SK-MEL-5 (cell line): ENCODE data around the gene BRPF3. TPM values are rescaled to one million over a fixed set of nuclear protein-coding genes. Genes with fewer than 3 reads are reported as not detected.

Experiments used
- DNase-seq: peaks from one replicate; pipeline ENCODE4 v3.0.0-alpha.2; 2016; ENCODE audit warnings: low read depth, low spot score
- in situ Hi-C: cut with HindIII; loops from 2 replicates; pipeline ENCODE4 v1.10.0; 2016; ENCODE audit warnings: low sequenced_read_pairs, high pct_unique_total_duplicates, low pct_unique_long_range_greater_than_20kb
- total RNA-seq: library from RNA; depleted of rRNA; stranded (reverse); fragments of >200 nt; shearing (Covaris generic); gene quantifications from 2 replicates; pipeline ENCODE4 v1.2.3, GENCODE V29; 2014

The BRPF3 gene
- total RNA-seq, 1 experiment from 2014 or later, result 5.3 TPM

DNA sequence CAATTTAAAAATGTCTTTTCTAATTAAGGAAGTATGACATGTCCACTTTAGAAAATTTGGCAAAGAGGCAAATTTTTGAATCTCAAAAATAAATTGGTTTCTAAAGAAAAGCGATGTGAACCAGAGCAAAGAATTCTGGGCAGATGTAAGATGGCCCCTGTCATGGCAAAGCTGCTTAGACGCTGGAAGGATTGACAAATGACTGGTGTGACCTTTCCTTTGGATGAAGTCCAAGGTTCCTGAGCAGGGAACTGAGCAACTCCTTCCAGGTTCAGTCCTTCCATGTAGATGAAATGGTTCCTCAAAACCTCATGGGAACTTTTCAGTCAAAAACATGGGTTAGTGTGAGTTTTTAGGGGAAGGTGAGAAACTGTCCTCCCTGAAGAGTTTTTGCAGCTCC lies 25.1 kb downstream of the BRPF3 start:
- in situ Hi-C loops, result no loop called here
- no peak for DNase-seq

DNA sequence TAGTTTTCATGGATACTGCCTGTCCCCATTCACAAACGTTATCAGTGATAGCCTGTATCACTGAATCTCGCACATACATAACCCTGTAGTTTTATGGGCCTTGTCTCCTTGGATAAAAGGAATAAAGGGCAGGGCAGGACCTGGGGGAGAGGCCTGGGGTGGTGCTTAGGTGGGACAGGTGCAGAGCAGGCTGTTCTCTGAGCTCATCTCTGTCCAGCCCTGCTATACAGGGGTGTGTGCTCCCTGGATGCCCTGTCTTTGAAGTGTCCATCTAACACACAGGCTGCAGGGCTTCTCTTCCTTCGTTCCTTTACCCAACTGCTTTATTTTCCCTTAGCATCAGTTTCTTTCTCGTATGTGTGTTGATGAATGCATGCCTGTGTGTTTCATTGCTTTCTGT lies 26.4 kb downstream of the BRPF3 start:
- no peak for DNase-seq
- in situ Hi-C loops, result no loop called here

GRCh38 chr6:36223706-36224105 lies 27.2 kb downstream of the BRPF3 start:
- no peak for DNase-seq
- in situ Hi-C loops, result no loop called here

- in situ Hi-C loops, result no loop called here
Observed at GRCh38 chr6:36224918-36225461, 28.4 kb downstream of the BRPF3 start.

GRCh38 chr6:36226438-36227047 lies 30.0 kb downstream of the BRPF3 start:
- in situ Hi-C loops, result no loop called here
- DNase-seq, result no peak

More at GRCh38 chr6:36224918-36225461, 28.4 kb downstream of the BRPF3 start:
- no peak for DNase-seq

DNA sequence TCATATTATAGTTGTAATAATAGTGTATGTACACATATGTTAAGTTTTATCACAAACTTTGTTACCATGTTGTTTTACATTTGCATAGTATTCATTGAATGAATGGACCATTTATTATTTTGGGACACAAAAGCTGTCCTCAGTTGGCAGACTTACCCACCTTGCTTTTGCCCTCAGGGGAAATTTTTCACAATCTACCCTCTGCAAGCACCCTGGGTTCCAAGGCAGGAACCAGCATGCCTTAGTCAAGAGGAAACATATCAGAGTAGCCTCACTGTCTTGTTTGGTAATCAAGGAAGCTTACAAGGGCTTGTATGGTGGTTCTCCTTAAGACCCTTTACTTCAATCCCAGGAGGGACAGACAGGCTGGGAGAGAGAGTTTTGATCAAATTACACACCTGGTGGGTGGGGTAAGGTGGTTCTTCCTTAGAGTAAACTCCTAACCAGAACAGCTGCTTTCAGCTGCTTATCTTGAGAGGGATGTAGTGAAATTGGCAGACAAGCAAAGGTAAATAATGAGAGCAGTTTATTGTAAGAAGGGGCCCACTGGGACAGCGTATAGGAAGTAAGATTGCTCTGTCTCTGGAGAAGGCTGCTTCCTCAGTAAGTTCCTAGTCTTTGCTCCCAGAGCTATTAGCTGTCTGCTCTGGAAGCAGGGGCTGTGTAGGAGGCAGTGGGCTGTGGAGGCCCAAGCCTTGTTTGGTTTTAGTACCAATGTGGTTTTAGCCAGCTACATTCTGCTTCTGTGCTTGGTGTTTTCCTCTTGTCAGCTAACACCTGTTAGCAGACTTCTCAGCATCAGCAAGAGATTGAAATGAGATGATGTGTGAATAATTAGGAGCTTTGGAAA lies 31.1 kb downstream of the BRPF3 start:
- in situ Hi-C loops, result no loop called here
- DNase-seq, result no peak

- in situ Hi-C loops, result no loop called here
- no peak for DNase-seq
Observed at GRCh38 chr6:36229223-36229622, 32.7 kb downstream of the BRPF3 start.

DNA sequence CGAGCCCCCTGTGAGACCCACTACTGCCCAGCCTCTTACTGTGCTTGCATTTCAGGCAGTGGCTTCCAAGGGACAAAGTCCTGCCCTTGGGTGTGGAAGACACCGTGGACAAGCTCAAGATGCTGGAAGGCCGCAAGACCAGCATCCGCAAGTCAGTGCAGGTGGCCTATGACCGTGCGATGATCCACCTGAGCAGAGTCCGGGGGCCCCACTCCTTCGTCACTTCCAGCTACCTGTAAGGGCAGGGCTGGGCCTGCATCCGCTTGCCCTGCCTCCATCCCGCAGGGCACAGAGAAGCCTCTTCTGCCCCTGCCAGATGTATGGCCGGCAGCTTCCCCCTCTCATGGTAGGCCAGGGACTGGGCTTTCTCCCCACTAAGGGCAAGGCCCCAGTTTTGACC lies 33.8 kb downstream of the BRPF3 start:
- in situ Hi-C loops, result no loop called here

GRCh38 chr6:36232172-36232571 lies 35.6 kb downstream of the BRPF3 start:
- no peak for DNase-seq
- in situ Hi-C loops, result no loop called here

More for the DNA sequence above, 33.8 kb downstream of the BRPF3 start:
- no peak for DNase-seq

DNA sequence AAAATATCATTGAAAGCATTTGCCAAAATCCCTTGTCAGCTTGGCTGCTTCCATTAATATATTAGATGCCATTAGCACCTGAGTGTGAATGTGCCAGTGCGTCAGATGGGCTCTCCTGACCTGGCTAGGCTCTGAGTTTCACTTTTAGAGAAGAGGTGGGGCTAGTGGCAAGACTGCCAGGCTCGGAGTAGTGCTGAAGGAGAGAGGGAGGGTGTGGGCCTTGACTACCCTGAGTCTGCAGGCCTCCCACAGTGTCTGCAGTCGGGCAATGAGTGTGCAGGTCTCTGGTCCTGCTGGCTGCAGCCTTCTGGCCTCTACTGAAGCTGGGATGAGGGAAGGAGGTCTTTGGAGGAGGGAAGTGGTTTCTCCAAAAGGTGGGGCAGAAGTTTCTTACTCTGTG lies 38.8 kb downstream of the BRPF3 start:
- in situ Hi-C loops, result no loop called here
- DNase-seq, result no peak

DNA sequence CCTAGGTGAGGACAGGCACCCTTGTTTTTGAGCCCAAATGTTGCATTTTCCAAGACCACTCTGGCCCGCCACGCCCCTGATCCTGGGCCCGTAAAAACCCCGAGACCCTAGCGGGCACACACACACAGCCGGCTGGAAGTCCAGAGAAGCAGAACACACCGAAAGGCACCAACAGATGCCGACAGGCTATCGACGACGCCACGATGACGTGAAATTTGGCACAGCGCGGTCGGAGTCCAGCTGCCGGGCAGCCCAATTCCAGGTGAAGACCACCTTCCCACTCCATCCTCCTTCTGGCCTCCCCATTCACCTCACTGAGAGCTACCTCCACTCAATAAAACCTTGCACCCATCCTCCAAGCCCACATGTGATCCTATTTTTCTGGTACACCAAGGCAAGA lies 39.3 kb downstream of the BRPF3 start:
- in situ Hi-C loops, result no loop called here
- no peak for DNase-seq

DNA sequence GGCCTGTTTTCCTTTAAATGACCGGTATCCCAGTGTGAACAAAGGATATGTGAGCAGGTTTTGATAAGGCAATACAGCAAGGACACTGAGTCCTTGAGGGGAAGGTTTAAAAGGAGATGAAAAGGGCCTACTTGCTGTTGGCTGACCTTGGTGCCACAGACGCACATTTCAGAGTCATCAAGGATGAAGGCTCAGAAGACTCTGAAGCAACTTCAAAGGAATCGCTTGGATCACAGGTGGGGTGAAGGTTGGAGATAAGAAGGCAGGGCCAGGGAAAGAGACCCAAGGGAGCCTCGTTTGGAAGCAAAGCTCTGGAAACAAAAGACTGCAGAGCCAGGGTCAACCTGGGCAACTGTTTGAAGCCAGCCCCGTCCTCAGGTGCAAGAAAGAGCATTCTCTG lies 43.2 kb downstream of the BRPF3 start:
- DNase-seq, result no peak
- in situ Hi-C loops, result no loop called here

DNA sequence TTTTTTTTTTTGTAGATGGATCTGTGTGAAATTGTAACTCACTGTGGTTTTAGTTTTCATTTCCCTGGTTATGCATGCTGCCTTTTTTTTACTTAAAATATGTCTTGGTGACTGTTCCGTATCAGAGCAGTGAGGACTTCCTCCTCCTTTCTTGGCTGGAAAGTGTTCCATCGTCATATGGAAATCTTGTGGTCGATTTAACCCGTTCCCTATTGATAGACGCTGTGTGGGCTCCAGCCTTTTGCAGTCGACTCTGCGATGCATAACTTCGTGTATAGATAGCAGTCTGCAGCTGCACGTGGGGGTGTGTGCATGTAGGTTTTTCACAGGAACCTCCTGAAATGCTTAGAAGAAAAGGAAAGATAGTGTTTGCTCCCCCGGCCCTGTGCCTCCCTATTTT lies 45.2 kb downstream of the BRPF3 start:
- in situ Hi-C loops, result no loop called here
- no peak for DNase-seq

DNA sequence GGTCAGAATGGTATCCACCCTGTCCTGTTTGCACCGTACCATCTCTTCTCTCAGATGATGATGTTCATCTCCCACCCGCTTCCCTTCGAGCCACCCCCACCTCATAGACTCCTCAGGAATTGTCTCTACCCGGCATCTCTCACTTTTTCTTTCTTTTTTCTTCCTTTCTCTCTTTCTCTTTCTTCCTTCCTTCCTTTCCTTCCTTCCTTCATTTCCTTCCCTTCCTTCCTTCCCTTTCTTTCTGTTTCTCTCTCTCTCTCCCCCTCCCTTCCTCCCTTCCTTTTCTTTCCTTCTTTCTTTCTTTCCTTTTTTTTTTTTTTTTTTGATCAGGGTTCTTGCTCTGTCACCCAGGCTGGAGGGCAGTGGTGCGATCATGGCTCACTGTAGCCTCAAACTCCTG lies 45.6 kb downstream of the BRPF3 start:
- no peak for DNase-seq
- in situ Hi-C loops, result no loop called here

DNA sequence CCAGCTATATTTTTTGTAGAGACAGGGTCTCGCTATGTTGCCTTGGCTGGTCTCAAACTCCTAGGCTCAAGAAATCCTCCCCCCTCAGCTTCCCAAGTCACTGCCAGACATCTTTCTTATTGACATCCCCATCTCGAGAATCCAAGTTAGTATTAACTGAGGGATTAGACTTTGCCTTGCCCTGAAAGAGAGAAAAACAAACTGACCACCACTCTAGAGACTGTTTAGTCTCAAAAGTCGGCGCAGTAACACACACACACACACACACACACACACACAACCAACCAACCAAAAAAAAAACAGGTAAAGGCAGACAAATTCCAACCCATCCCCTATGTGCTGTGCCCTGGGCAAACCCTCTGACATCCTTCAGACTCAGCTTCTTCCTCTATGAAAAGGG lies 46.1 kb downstream of the BRPF3 start:
- in situ Hi-C loops, result no loop called here
- DNase-seq, result no peak

DNA sequence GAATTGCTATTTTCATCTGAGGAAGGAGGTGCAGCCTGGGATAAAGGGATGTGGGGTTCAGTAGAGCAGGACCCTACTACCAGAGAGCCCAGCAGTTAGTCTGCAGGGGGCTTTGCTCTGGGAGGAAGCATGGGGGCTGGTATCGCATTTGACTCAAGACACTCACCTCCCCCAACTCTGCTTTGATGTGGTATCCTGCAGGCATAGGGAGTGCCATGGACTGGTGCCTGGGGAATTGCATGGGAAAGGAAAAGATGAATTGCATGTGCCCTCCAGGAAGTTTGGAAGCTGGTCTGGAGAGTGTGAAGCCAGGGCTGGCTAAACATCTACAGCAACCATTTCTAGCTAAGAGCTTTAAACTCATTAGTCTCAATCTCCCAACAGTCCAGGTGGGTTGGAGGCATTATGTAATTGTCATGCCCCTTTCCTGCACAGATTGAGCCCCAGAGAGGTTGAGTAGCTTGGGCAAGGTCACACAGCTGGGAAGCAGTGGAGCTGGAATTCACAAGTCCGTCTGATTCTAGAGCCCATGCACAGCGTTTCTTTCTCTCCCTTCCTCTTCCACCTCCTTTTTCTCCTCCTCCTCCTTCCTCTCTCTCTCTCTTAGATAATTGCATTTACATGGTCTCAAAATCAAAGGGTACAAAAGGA lies 47.1 kb downstream of the BRPF3 start:
- DNase-seq, result no peak
- in situ Hi-C loops, result no loop called here

- peak; percentile 13 for DNase-seq
Observed at GRCh38 chr6:36244641-36245280, 48.2 kb downstream of the BRPF3 start.

DNA sequence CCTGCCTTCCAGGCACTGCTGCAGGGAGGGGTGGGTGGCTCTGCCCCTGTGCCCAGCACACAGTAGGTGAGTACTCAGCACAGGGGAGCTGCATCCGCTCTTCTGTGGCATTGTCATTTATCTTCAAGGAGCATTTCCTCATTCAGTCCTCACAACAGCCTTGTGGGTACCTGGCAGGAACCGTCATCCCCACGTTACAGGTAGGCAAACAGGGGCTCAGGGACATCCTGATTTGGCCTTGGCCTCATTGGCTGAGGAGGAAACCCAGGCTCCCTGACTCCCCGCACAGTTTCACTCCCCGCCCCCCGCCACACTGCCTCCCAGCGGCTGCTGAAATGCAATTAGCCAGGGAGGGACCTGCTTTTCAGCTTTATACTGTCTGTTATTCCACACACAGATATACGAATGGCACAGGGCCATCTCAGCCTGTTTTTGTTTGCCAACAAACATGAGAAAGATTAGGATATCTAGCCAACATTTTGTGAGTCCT lies 49.1 kb downstream of the BRPF3 start:
- no peak for DNase-seq
- in situ Hi-C loops, result no loop called here

More at GRCh38 chr6:36244641-36245280, 48.2 kb downstream of the BRPF3 start:
- in situ Hi-C loops, result no loop called here
